Liver (tissue), 3 donors: ENCODE results near the gene ADAM8.

Source experiments
- CTCF ChIP-seq: fragments of 150-350 bp; IDR thresholded peaks from 2 replicates; pipeline ENCODE4 v1.5.1; 2017; ENCODE audit warnings: improper control_type of control experiment, low read depth, low read length; ENCODE audit not compliant: missing input control
- GABPA ChIP-seq, 2 donors: IDR thresholded peaks in 1 of 2; conservative IDR thresholded peaks in 1 of 2; 2 replicates each; pipeline ENCODE4 v1.6.1; 2016; ENCODE audit warnings: antibody characterized with exemption in 2 of 2, mild to moderate bottlenecking in 1 of 2, moderate library complexity in 1 of 2
- SP1 ChIP-seq: IDR thresholded peaks from 2 replicates; pipeline ENCODE4 v1.6.1; 2018; ENCODE audit warnings: antibody characterized with exemption, mild to moderate bottlenecking
- TAF1 ChIP-seq: conservative IDR thresholded peaks from 2 replicates; pipeline ENCODE4 v1.6.1; 2016; ENCODE audit warnings: antibody characterized with exemption, mild to moderate bottlenecking
- TF ChIP-seq, protein P1 (sequence below): IDR thresholded peaks from 2 replicates; pipeline ENCODE4 v1.6.1; 2016; ENCODE audit warnings: antibody characterized with exemption
- donor health status: healthy.
- donor health status: healthy.

GRCh38 chr10:133310399-133310755 lies 33.7 kb upstream of the ADAM8 start:
- TF ChIP-seq CTCF = no peak
- no peak for TF ChIP-seq SP1
- TF ChIP-seq GABPA (IDR thresholded peaks at IDR 0.05 in 1 of 2, conservative IDR thresholded peaks at IDR 0.05 in 1 of 2) = no peak
- TF ChIP-seq TAF1 = no peak
- TF ChIP-seq, protein P1, sequence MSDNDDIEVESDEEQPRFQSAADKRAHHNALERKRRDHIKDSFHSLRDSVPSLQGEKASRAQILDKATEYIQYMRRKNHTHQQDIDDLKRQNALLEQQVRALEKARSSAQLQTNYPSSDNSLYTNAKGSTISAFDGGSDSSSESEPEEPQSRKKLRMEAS = no peak
